ENCODE results near the gene GTF2A1. TPM values are rescaled to one million over a fixed set of nuclear protein-coding genes. Genes with fewer than 3 reads are reported as not detected.

The GTF2A1 gene
- total RNA-seq, 1 experiment from 2014 or later = 35.0 TPM

GRCh38 chr14:81209167-81209836 lies 11.5 kb downstream of the GTF2A1 start:
- Mint-ChIP-seq H3K27me3 (ENCODE audit: insufficient read depth, unreplicated experiment) (no peaks in the 10 kb centered on the region), H3K4me3 (ENCODE audit: unreplicated experiment) (no peak overlapping the region), H3K27ac (ENCODE audit: low read depth, unreplicated experiment) (no peak overlapping the region), H3K4me1 (ENCODE audit: insufficient read depth, unreplicated experiment) (no peaks in the 10 kb centered on the region), H3K36me3 (ENCODE audit: insufficient read depth, unreplicated experiment) (peaks cover 61% of the 10 kb centered on the region), H3K9me3 (ENCODE audit: unreplicated experiment) (no peaks in the 10 kb centered on the region)
- BruUV-seq (replicated peaks) = no TSS peak
- DNase-seq (ENCODE audit: unreplicated experiment) = no peak
- intact Hi-C loops (cut with micrococcal nuclease) = no loop called here
- CTCF ChIA-PET = interaction anchor here (1.3 to 1.4 kb wide), 2 partner anchors 10 to 255 kb away, joined by 5 read pairs; no protein-coding TSS in a partner anchor
- POLR2A ChIA-PET = interaction anchor here (0.6 to 2.2 kb wide), 3 partner anchors 10 to 26 kb away, joined by 3 to 9 read pairs (median 5); no protein-coding TSS in a partner anchor
- no peak for TF ChIP-seq CTCF (IDR thresholded peaks at IDR 0.05; ENCODE audit: unreplicated experiment)

GRCh38 chr14:81208489-81208888 lies 12.3 kb downstream of the GTF2A1 start:
- intact Hi-C loops (cut with micrococcal nuclease) = no loop called here
- POLR2A ChIA-PET = interaction anchor here (2.2 kb wide), 1 partner anchor 10 kb away, joined by 9 read pairs; no protein-coding TSS in a partner anchor
- Mint-ChIP-seq H3K9me3 (ENCODE audit: unreplicated experiment) (no peaks in the 10 kb centered on the region), H3K27ac (ENCODE audit: low read depth, unreplicated experiment) (no peak overlapping the region), H3K4me1 (ENCODE audit: insufficient read depth, unreplicated experiment) (no peaks in the 10 kb centered on the region), H3K4me3 (ENCODE audit: unreplicated experiment) (no peak overlapping the region), H3K36me3 (ENCODE audit: insufficient read depth, unreplicated experiment) (peaks cover 56% of the 10 kb centered on the region), H3K27me3 (ENCODE audit: insufficient read depth, unreplicated experiment) (no peaks in the 10 kb centered on the region)
- BruUV-seq (replicated peaks) = no TSS peak
- no peak for TF ChIP-seq CTCF (IDR thresholded peaks at IDR 0.05; ENCODE audit: unreplicated experiment)
- peak; percentile 21 for DNase-seq (ENCODE audit: unreplicated experiment)
- CTCF ChIA-PET = interaction anchor here (0.9 to 1.3 kb wide), 2 partner anchors 9 to 30 kb away, joined by 3 to 5 read pairs; no protein-coding TSS in a partner anchor

GRCh38 chr14:81206115-81206514 lies 14.6 kb downstream of the GTF2A1 start:
- CTCF ChIA-PET = no interaction called here
- no peaks in the 10 kb centered on the region for H3K9me3 Mint-ChIP-seq (ENCODE audit: unreplicated experiment)
- no TSS peak for BruUV-seq (replicated peaks)

GRCh38 chr14:81205639-81206038 lies 15.1 kb downstream of the GTF2A1 start:
- TF ChIP-seq CTCF (IDR thresholded peaks at IDR 0.05; ENCODE audit: unreplicated experiment) = no peak
- CTCF ChIA-PET = no interaction called here
- no peaks in the 10 kb centered on the region for H3K27me3 Mint-ChIP-seq (ENCODE audit: insufficient read depth, unreplicated experiment)
- H3K4me1 Mint-ChIP-seq (ENCODE audit: insufficient read depth, unreplicated experiment) = no peaks in the 10 kb centered on the region
- no peak overlapping the region for H3K27ac Mint-ChIP-seq (ENCODE audit: low read depth, unreplicated experiment)
- H3K36me3 Mint-ChIP-seq (ENCODE audit: insufficient read depth, unreplicated experiment) = peaks cover 50% of the 10 kb centered on the region
- H3K4me3 Mint-ChIP-seq (ENCODE audit: unreplicated experiment) = no peak overlapping the region
- no TSS peak for BruUV-seq (replicated peaks)
- no peak for DNase-seq (ENCODE audit: unreplicated experiment)
- POLR2A ChIA-PET = no interaction called here
- intact Hi-C loops (cut with micrococcal nuclease) = no loop called here
- H3K9me3 Mint-ChIP-seq (ENCODE audit: unreplicated experiment) = no peaks in the 10 kb centered on the region

More at GRCh38 chr14:81206115-81206514, 14.6 kb downstream of the GTF2A1 start:
- Mint-ChIP-seq H3K36me3 (ENCODE audit: insufficient read depth, unreplicated experiment) (peaks cover 48% of the 10 kb centered on the region), H3K27me3 (ENCODE audit: insufficient read depth, unreplicated experiment) (no peaks in the 10 kb centered on the region), H3K27ac (ENCODE audit: low read depth, unreplicated experiment) (no peak overlapping the region), H3K4me1 (ENCODE audit: insufficient read depth, unreplicated experiment) (no peaks in the 10 kb centered on the region), H3K4me3 (ENCODE audit: unreplicated experiment) (no peak overlapping the region)
- intact Hi-C loops (cut with micrococcal nuclease) = no loop called here
- no peak for DNase-seq (ENCODE audit: unreplicated experiment)
- TF ChIP-seq CTCF (IDR thresholded peaks at IDR 0.05; ENCODE audit: unreplicated experiment) = no peak
- POLR2A ChIA-PET = no interaction called here
